HepG2 (cell line): Measurements from ENCODE around the gene RPL27A. TPM values are rescaled to one million over a fixed set of nuclear protein-coding genes. Genes with fewer than 3 reads are reported as not detected.

Source experiments
- ARID2 ChIP-seq: sonication (generic); formaldehyde crosslinking; IDR thresholded peaks from 2 replicates; pipeline ENCODE4 v1.8.1; 2022; ENCODE audit warnings: mild to moderate bottlenecking, missing genetic modification reagents, borderline replicate concordance
- EP300 ChIP-seq, 3 experiments: sonication (generic) in 1 of 3; formaldehyde crosslinking in 1 of 3; IDR thresholded peaks; 2 replicates each; pipeline versions ENCODE4 v1.5.1 to v1.6.1; 2011 to 2020; ENCODE audit warnings: low read depth in 2 of 3, low read length in 2 of 3, borderline replicate concordance in 1 of 3, improper control_type of control experiment in 1 of 3, mild to moderate bottlenecking in 1 of 3, missing genetic modification reagents in 1 of 3, moderate library complexity in 1 of 3
- FOXO1 ChIP-seq: sonication (generic); formaldehyde crosslinking; IDR thresholded peaks from 2 replicates; pipeline ENCODE4 v1.4.0; 2020; ENCODE audit warnings: missing genetic modification reagents
- GATAD2A ChIP-seq: IDR thresholded peaks from 2 replicates; pipeline ENCODE4 v1.6.1; 2016
- KLF16 ChIP-seq, 2 experiments: sonication (generic) in 1 of 2; formaldehyde crosslinking in 1 of 2; IDR thresholded peaks; 2 replicates each; pipeline versions ENCODE4 v1.6.1 to v1.8.0; 2016 to 2023; ENCODE audit warnings: missing genetic modification reagents in 2 of 2, missing compliant biosample characterization in 1 of 2
- MED1 ChIP-seq: sonication (generic); formaldehyde crosslinking; IDR thresholded peaks from 2 replicates; pipeline ENCODE4 v1.4.0; 2020; ENCODE audit warnings: missing genetic modification reagents
- POLR2AphosphoS5 ChIP-seq: IDR thresholded peaks from 2 replicates; pipeline ENCODE4 v1.6.1; 2012; ENCODE audit warnings: low read depth, low read length
- RARA ChIP-seq: IDR thresholded peaks from 2 replicates; pipeline ENCODE4 v1.6.1; 2016; ENCODE audit warnings: missing genetic modification reagents, missing compliant biosample characterization
- RXRA ChIP-seq: sonication (generic); formaldehyde crosslinking; IDR thresholded peaks from 2 replicates; pipeline ENCODE4 v1.5.1; 2020; ENCODE audit warnings: missing genetic modification reagents
- ZNF235 ChIP-seq: sonication (generic); formaldehyde crosslinking; IDR thresholded peaks from 2 replicates; pipeline ENCODE4 v1.8.1; 2023; ENCODE audit warnings: mild to moderate bottlenecking, missing genetic modification reagents, borderline replicate concordance
- ZNF251 ChIP-seq: sonication (generic); formaldehyde crosslinking; IDR thresholded peaks from 2 replicates; pipeline ENCODE4 v1.9.0; 2021; ENCODE audit warnings: mild to moderate bottlenecking, missing genetic modification reagents
- ZNF589 ChIP-seq: sonication (generic); formaldehyde crosslinking; conservative IDR thresholded peaks from 2 replicates; pipeline ENCODE4 v1.8.0; 2022; ENCODE audit warnings: mild to moderate bottlenecking, moderate library complexity, missing genetic modification reagents
- ZSCAN9 ChIP-seq: IDR thresholded peaks from 2 replicates; pipeline ENCODE4 v1.6.1; 2016; ENCODE audit warnings: borderline replicate concordance
- polyA plus RNA-seq, 8 experiments: library from polyadenylated mRNA; depleted of rRNA in 3 of 8; stranded (reverse) in 7 of 8; unstranded in 1 of 8; fragments of >200 nt; fragmentation: Illumina TruSeq in 4 of 8; extraction: Trizol in 4 of 8; gene quantifications; 2 replicates each; pipeline versions ENCODE4 v1.2.1 to v1.2.3, GENCODE V29; 2011 to 2016; ENCODE audit warnings: low read depth in 4 of 8, missing spikeins in 1 of 8, mixed read lengths in 1 of 8; ENCODE audit not compliant: insufficient read depth in 1 of 8
- total RNA-seq, 5 experiments: library from RNA; depleted of rRNA; stranded (reverse); fragments of >200 nt; fragmentation: Illumina TruSeq; extraction: Trizol; gene quantifications; 2 replicates each; pipeline ENCODE4 v1.2.3, GENCODE V29; 2016; ENCODE audit warnings: low read depth in 1 of 5
- TF ChIP-seq, protein P1 (sequence below): sonication (generic); formaldehyde crosslinking; IDR thresholded peaks from 2 replicates; pipeline ENCODE4 v1.5.0; 2020; ENCODE audit warnings: mild to moderate bottlenecking, missing genetic modification reagents
- TF ChIP-seq, protein P2 (sequence below): sonication (generic); formaldehyde crosslinking; IDR thresholded peaks from 2 replicates; pipeline ENCODE4 v1.4.0; 2020; ENCODE audit warnings: missing genetic modification reagents
- TF ChIP-seq, protein P3 (sequence below): sonication (generic); formaldehyde crosslinking; IDR thresholded peaks from 2 replicates; pipeline ENCODE4 v1.5.0; 2020; ENCODE audit warnings: mild to moderate bottlenecking, missing genetic modification reagents
- TF ChIP-seq, protein P4 (sequence below): sonication (generic); formaldehyde crosslinking; IDR thresholded peaks from 2 replicates; pipeline ENCODE4 v1.5.1; 2020; ENCODE audit warnings: mild to moderate bottlenecking, missing genetic modification reagents, moderate library complexity

Gene RPL27A
- total and polyA plus RNA-seq, 2 of the 13 experiments (the other 11 are each of a cell fraction or from before 2014, with no cell fraction given): 1,531 to 2,153 TPM

DNA sequence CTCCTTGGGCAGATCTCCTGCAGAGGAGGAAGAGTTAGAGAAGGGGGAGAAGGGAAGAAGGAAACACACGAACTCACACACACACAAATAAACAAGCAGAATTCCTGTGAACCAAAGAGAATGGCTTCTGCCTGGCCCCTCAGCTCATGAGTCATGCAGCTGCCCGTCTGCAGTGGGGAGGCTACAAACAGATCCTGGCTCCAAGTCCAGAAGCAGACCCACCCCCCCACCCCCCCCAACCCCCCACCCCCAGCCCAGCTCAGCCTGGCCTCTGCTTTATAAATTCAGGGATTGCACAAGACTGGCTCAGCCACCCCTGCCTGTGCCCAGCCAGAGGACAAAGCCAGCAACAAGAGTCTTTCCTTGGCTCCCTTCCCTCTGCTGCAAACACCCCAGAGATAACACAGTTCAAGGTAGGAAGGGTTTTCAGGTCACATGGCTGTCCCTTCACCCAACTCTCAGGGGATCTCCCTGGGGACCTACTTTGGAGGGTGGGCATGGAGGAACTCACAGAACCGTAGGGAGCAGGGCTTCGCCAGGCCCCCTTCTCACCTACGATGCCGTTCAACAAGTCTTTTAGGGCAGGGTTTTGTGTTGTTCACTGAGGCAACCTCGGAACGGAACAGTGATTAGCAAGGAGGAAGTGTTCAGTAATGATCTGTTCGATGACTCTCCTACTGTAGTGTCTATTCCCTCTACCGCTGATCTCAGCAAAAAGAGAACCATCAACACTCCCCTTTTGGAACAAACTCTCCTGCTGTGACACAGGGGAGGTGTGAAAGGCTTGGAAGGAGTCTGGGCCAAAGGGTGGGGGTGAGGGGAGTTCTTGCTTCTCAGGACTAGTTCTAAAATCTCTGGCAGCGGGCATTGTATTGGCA lies 35.5 kb downstream of the RPL27A start (continued):
- no peak for TF ChIP-seq ZNF589
- TF ChIP-seq, protein P1, sequence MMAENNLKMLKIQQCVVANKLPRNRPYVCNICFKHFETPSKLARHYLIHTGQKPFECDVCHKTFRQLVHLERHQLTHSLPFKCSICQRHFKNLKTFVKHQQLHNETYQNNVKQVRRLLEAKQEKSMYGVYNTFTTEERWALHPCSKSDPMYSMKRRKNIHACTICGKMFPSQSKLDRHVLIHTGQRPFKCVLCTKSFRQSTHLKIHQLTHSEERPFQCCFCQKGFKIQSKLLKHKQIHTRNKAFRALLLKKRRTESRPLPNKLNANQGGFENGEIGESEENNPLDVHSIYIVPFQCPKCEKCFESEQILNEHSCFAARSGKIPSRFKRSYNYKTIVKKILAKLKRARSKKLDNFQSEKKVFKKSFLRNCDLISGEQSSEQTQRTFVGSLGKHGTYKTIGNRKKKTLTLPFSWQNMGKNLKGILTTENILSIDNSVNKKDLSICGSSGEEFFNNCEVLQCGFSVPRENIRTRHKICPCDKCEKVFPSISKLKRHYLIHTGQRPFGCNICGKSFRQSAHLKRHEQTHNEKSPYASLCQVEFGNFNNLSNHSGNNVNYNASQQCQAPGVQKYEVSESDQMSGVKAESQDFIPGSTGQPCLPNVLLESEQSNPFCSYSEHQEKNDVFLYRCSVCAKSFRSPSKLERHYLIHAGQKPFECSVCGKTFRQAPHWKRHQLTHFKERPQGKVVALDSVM: no peak
- peak; percentile 24; the same call in 1 of the 2 replicates for TF ChIP-seq FOXO1 (CRISPR knock-in tag)
- TF ChIP-seq, protein P2, sequence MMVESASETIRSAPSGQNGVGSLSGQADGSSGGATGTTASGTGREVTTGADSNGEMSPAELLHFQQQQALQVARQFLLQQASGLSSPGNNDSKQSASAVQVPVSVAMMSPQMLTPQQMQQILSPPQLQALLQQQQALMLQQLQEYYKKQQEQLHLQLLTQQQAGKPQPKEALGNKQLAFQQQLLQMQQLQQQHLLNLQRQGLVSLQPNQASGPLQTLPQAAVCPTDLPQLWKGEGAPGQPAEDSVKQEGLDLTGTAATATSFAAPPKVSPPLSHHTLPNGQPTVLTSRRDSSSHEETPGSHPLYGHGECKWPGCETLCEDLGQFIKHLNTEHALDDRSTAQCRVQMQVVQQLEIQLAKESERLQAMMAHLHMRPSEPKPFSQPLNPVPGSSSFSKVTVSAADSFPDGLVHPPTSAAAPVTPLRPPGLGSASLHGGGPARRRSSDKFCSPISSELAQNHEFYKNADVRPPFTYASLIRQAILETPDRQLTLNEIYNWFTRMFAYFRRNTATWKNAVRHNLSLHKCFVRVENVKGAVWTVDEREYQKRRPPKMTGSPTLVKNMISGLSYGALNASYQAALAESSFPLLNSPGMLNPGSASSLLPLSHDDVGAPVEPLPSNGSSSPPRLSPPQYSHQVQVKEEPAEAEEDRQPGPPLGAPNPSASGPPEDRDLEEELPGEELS (CRISPR knock-in tag): peak; percentile 13; the same call in 1 of the 2 replicates
- TF ChIP-seq, protein P3, sequence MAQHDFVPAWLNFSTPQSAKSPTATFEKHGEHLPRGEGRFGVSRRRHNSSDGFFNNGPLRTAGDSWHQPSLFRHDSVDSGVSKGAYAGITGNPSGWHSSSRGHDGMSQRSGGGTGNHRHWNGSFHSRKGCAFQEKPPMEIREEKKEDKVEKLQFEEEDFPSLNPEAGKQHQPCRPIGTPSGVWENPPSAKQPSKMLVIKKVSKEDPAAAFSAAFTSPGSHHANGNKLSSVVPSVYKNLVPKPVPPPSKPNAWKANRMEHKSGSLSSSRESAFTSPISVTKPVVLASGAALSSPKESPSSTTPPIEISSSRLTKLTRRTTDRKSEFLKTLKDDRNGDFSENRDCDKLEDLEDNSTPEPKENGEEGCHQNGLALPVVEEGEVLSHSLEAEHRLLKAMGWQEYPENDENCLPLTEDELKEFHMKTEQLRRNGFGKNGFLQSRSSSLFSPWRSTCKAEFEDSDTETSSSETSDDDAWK (CRISPR knock-in tag): no peak
- TF ChIP-seq ZNF251 (CRISPR knock-in tag): no peak
- no peak for TF ChIP-seq ZNF235 (CRISPR knock-in tag)
- peak; percentile 44; the same call in 1 of the 2 replicates for TF ChIP-seq RXRA (CRISPR knock-in tag)
- TF ChIP-seq EP300 (IDR thresholded peaks at IDR 0.05; ENCODE audit: low read depth in 2 of 2, low read length in 2 of 2): peak in 1 of 2 experiments; percentile 23; a peak in 1 of 4 replicates
- TF ChIP-seq EP300 (CRISPR knock-in tag; IDR thresholded peaks at IDR 0.05; ENCODE audit: borderline replicate concordance): no peak; the same call in 1 of the 2 replicates
- peak; percentile 24; the same call in 1 of the 2 replicates for TF ChIP-seq RARA
- no peak for TF ChIP-seq MED1 (CRISPR knock-in tag)
- TF ChIP-seq GATAD2A: peak; percentile 43; the same call in 1 of the 2 replicates
- no peak for TF ChIP-seq ZSCAN9 (CRISPR knock-in tag)
- TF ChIP-seq, protein P4, sequence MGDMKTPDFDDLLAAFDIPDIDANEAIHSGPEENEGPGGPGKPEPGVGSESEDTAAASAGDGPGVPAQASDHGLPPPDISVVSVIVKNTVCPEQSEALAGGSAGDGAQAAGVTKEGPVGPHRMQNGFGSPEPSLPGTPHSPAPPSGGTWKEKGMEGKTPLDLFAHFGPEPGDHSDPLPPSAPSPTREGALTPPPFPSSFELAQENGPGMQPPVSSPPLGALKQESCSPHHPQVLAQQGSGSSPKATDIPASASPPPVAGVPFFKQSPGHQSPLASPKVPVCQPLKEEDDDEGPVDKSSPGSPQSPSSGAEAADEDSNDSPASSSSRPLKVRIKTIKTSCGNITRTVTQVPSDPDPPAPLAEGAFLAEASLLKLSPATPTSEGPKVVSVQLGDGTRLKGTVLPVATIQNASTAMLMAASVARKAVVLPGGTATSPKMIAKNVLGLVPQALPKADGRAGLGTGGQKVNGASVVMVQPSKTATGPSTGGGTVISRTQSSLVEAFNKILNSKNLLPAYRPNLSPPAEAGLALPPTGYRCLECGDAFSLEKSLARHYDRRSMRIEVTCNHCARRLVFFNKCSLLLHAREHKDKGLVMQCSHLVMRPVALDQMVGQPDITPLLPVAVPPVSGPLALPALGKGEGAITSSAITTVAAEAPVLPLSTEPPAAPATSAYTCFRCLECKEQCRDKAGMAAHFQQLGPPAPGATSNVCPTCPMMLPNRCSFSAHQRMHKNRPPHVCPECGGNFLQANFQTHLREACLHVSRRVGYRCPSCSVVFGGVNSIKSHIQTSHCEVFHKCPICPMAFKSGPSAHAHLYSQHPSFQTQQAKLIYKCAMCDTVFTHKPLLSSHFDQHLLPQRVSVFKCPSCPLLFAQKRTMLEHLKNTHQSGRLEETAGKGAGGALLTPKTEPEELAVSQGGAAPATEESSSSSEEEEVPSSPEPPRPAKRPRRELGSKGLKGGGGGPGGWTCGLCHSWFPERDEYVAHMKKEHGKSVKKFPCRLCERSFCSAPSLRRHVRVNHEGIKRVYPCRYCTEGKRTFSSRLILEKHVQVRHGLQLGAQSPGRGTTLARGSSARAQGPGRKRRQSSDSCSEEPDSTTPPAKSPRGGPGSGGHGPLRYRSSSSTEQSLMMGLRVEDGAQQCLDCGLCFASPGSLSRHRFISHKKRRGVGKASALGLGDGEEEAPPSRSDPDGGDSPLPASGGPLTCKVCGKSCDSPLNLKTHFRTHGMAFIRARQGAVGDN: peak; percentile 63
- no peak for TF ChIP-seq ARID2 (CRISPR knock-in tag)
- TF ChIP-seq POLR2AphosphoS5: no peak
- TF ChIP-seq KLF16 (CRISPR knock-in tag; IDR thresholded peaks at IDR 0.05): no peak
